Suprapubic skin (tissue), 4 donors: Measurements from ENCODE around the gene NBEA. TPM values are rescaled to one million over a fixed set of nuclear protein-coding genes. Genes with fewer than 3 reads are reported as not detected.

ENCODE experiments used
- DNase-seq, 2 donors: peaks; one replicate each; pipeline ENCODE4 v3.0.0-alpha.2; 2019; ENCODE audit warnings: low spot score in 2 of 2
- H3K27ac ChIP-seq: fragments of 200-600 bp; sonication (generic); one replicate; pipeline ENCODE4 v1.5.1; 2019
- H3K27me3 ChIP-seq: fragments of 200-600 bp; sonication (generic); one replicate; pipeline ENCODE4 v1.5.1; 2019
- H3K36me3 ChIP-seq: fragments of 200-600 bp; sonication (generic); one replicate; pipeline ENCODE4 v1.5.1; 2019
- H3K4me1 ChIP-seq: fragments of 200-600 bp; sonication (generic); one replicate; pipeline ENCODE4 v1.5.1; 2019
- H3K4me3 ChIP-seq: fragments of 200-600 bp; sonication (generic); one replicate; pipeline ENCODE4 v1.5.1; 2019; ENCODE audit warnings: mild to moderate bottlenecking
- H3K9me3 ChIP-seq: fragments of 200-600 bp; sonication (generic); one replicate; pipeline ENCODE4 v1.5.1; 2019
- EP300 ChIP-seq: sonication (generic); formaldehyde crosslinking; IDR thresholded peaks from one replicate; pipeline ENCODE4 v1.6.1; 2017; ENCODE audit warnings: antibody characterized with exemption
- POLR2A ChIP-seq, 2 donors: fragments of 450-650 bp; IDR thresholded peaks; one replicate each; pipeline ENCODE4 v1.6.1; 2017; ENCODE audit warnings: antibody characterized with exemption in 2 of 2, mild to moderate bottlenecking in 2 of 2, moderate library complexity in 2 of 2
- POLR2AphosphoS5 ChIP-seq, 3 donors: sonication (generic); formaldehyde crosslinking; IDR thresholded peaks; one replicate each; pipeline ENCODE4 v1.6.1; 2017; ENCODE audit warnings: antibody characterized with exemption in 3 of 3
- WGBS: methylation state at CpG from one replicate; pipeline ENCODE4 v1.1.5; 2018; 5-methylcytosine and 5-hydroxymethylcytosine counted together
- total RNA-seq, 4 donors: library from RNA; depleted of rRNA; stranded (reverse); fragments of >200 nt; gene quantifications; one replicate each; pipeline ENCODE4 v1.1.0, GENCODE V29; 2016
- TF ChIP-seq, protein P1 (sequence below), 2 donors: fragments of 200-600 bp in 1 of 2; fragments of 450-650 bp in 1 of 2; sonication (generic) in 1 of 2; IDR thresholded peaks; one replicate each; pipeline ENCODE4 v1.5.1; 2016 to 2019; ENCODE audit warnings: antibody characterized with exemption in 2 of 2, mild to moderate bottlenecking in 1 of 2, moderate library complexity in 1 of 2

Gene NBEA
- total RNA-seq, 4 donors from 2014 or later: 3.1 to 9.7 (median 4.1) TPM

DNA sequence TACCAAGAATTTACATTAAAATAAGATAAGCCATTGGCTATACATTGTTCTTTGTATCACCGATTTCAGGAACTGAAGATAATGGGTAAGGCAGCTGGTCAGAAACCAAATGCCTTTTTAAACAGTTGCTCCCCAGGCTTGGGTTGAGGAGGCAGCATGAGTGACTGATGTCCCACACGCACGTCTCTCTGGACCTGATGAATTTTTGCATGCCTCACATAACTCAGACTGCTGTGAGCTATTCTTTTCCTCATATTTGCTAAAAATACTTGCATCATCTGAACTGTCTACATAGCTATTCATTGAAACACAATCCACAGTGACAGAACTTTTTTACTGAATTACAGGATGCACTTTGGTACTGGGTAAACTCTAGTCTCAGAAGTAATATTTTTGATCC lies 658.1 kb downstream of the NBEA start:
- Histone ChIP-seq H3K9me3 (no peaks in the 10 kb centered on the region), H3K27me3 (no peaks in the 10 kb centered on the region), H3K36me3 (no peaks in the 10 kb centered on the region), H3K4me1 (no peaks in the 10 kb centered on the region), H3K4me3 (no peak overlapping the region), H3K27ac (no peak overlapping the region)
- 93% methylated on average over 3 of the region's 3 CpGs for WGBS
- no peak for DNase-seq
- TF ChIP-seq, protein P1, sequence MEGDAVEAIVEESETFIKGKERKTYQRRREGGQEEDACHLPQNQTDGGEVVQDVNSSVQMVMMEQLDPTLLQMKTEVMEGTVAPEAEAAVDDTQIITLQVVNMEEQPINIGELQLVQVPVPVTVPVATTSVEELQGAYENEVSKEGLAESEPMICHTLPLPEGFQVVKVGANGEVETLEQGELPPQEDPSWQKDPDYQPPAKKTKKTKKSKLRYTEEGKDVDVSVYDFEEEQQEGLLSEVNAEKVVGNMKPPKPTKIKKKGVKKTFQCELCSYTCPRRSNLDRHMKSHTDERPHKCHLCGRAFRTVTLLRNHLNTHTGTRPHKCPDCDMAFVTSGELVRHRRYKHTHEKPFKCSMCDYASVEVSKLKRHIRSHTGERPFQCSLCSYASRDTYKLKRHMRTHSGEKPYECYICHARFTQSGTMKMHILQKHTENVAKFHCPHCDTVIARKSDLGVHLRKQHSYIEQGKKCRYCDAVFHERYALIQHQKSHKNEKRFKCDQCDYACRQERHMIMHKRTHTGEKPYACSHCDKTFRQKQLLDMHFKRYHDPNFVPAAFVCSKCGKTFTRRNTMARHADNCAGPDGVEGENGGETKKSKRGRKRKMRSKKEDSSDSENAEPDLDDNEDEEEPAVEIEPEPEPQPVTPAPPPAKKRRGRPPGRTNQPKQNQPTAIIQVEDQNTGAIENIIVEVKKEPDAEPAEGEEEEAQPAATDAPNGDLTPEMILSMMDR (IDR thresholded peaks at IDR 0.05): no peak
- no peak for TF ChIP-seq EP300
- TF ChIP-seq POLR2AphosphoS5 (IDR thresholded peaks at IDR 0.05): no peak
- no peak for TF ChIP-seq POLR2A (IDR thresholded peaks at IDR 0.05)

GRCh38 chr13:35603593-35604285 lies 661.7 kb downstream of the NBEA start:
- no peak for DNase-seq
- H3K27ac ChIP-seq: no peak overlapping the region
- no peaks in the 10 kb centered on the region for H3K36me3 ChIP-seq
- TF ChIP-seq, protein P1 (IDR thresholded peaks at IDR 0.05): no peak
- TF ChIP-seq POLR2A (IDR thresholded peaks at IDR 0.05) (no peak), EP300 (no peak), POLR2AphosphoS5 (IDR thresholded peaks at IDR 0.05) (no peak)
- no peaks in the 10 kb centered on the region for H3K9me3 ChIP-seq
- H3K4me1 ChIP-seq: no peaks in the 10 kb centered on the region
- WGBS: 78% methylated on average over 9 of the region's 9 CpGs
- H3K4me3 ChIP-seq: no peak overlapping the region
- no peaks in the 10 kb centered on the region for H3K27me3 ChIP-seq

GRCh38 chr13:35614666-35615065 lies 672.6 kb downstream of the NBEA start:
- no peaks in the 10 kb centered on the region for H3K36me3 ChIP-seq
- no peaks in the 10 kb centered on the region for H3K4me1 ChIP-seq
- 100% methylated on average over 2 of the region's 2 CpGs for WGBS
- H3K27ac ChIP-seq: no peak overlapping the region
- no peak for DNase-seq
- H3K9me3 ChIP-seq: no peaks in the 10 kb centered on the region
- H3K27me3 ChIP-seq: no peaks in the 10 kb centered on the region
- no peak overlapping the region for H3K4me3 ChIP-seq
- TF ChIP-seq, protein P1 (IDR thresholded peaks at IDR 0.05): no peak

DNA sequence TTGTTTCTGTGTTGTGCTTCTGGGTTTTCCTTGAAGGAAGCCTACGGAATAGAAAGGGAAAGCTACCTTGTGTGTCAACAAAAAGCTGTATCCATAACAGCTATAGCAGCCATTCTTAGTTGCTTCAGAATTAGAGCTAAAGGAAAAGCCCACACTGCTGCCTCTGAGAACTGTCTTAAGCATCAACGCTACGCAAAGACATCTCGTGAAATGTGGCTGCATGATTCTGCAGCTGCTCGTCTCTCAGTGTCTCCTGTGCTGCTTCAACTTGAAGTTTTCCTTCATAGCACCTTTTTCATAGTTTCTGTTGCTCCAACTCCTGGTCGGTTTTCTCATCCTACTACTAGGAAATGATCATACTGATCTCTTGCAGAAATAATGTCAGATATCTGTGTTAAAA lies 675.4 kb downstream of the NBEA start:
- Histone ChIP-seq H3K36me3 (no peaks in the 10 kb centered on the region), H3K27me3 (no peaks in the 10 kb centered on the region), H3K4me3 (no peak overlapping the region), H3K9me3 (no peaks in the 10 kb centered on the region), H3K27ac (no peak overlapping the region), H3K4me1 (no peaks in the 10 kb centered on the region)
- WGBS: 80% methylated on average over 6 of the region's 6 CpGs
- no peak for TF ChIP-seq EP300
- TF ChIP-seq, protein P1 (IDR thresholded peaks at IDR 0.05): no peak
- DNase-seq: no peak

DNA sequence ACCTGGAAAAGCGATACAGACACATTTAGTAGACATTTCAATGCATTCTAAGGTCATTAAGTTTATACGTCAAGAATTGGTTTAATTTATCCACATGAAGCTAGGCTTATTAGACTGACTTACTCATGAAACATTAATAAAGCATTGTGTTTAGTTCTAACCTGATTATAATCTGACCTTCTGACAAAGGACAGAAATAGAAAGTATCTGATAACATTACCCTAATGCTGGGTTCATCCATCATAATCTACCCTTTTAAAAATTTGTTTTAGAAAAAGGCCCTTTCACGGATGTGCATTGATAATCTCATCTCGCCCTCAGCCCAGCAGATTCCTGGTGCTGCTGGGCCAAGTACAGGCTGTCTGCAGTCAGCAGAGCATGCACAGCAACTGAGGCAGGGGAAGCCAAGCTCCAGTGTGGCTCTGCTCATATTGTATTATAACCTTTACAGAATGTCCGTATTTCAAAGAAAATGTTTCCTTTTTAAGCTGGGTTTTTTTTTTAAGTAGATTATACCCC lies 676.6 kb downstream of the NBEA start:
- WGBS: 91% methylated on average over 5 of the region's 5 CpGs
- no peaks in the 10 kb centered on the region for H3K9me3 ChIP-seq

More for the DNA sequence above, 676.6 kb downstream of the NBEA start:
- no peaks in the 10 kb centered on the region for H3K27me3 ChIP-seq
- TF ChIP-seq EP300 (no peak), POLR2A (IDR thresholded peaks at IDR 0.05) (no peak), POLR2AphosphoS5 (IDR thresholded peaks at IDR 0.05) (no peak)
- TF ChIP-seq, protein P1 (IDR thresholded peaks at IDR 0.05): no peak
- no peak overlapping the region for H3K27ac ChIP-seq
- DNase-seq: no peak
- no peaks in the 10 kb centered on the region for H3K36me3 ChIP-seq
- H3K4me1 ChIP-seq: no peaks in the 10 kb centered on the region
- H3K4me3 ChIP-seq: no peak overlapping the region
